Adrenal gland (tissue), 5 donors: ENCODE measurements around the gene SSU72.
"Not testable (repeated sequence)": the region's sequence is repeated elsewhere in the genome, so short reads cannot be mapped to it uniquely, and the experiment has no call there.

Source experiments
- POLR2A ChIP-seq, 2 donors: fragments of 450-650 bp; IDR thresholded peaks; one replicate each; pipeline ENCODE4 v1.6.1; 2017; ENCODE audit warnings: antibody characterized with exemption in 2 of 2, mild to moderate bottlenecking in 2 of 2, moderate library complexity in 1 of 2
- TF ChIP-seq, protein P1 (sequence below), 6 experiments: fragments of 450-650 bp in 4 of 6; fragments of 200-600 bp in 2 of 6; sonication (generic) in 1 of 6; IDR thresholded peaks; 1 replicate in 5 of 6; 2 replicates in 1 of 6; pipeline versions ENCODE4 v1.5.1 to v1.8.0; 2016 to 2021; ENCODE audit warnings: antibody characterized with exemption in 6 of 6, mild to moderate bottlenecking in 2 of 6, moderate library complexity in 1 of 6
- donor health status: DM: no; HTN: no; CAD: no.

DNA sequence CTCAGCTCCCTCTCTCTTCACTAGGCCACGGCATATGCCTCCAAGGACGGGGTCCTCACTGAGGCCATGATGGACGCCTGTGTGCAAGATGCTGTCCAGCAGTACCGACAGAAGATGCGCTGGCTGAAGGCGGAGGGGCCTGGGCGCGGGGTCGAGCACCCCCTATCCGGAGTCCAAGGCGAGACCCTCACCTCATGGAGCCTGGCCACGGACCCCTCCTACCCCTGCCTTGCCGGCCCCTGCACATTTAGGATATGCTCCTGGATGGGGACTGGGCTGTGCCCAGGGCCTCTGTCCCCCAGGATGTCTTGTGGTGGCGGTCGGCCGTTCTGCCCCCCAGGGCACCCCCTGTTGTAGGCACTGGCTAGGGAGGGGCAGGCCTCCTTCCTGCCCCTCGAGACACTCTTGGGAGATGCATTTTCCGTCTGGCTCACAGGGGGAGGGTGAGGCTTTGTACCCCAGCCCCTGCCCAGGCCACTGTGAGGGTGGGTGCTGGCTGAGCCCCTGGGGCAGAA is 79.1 kb downstream of the SSU72 start:
- TF ChIP-seq, protein P1, sequence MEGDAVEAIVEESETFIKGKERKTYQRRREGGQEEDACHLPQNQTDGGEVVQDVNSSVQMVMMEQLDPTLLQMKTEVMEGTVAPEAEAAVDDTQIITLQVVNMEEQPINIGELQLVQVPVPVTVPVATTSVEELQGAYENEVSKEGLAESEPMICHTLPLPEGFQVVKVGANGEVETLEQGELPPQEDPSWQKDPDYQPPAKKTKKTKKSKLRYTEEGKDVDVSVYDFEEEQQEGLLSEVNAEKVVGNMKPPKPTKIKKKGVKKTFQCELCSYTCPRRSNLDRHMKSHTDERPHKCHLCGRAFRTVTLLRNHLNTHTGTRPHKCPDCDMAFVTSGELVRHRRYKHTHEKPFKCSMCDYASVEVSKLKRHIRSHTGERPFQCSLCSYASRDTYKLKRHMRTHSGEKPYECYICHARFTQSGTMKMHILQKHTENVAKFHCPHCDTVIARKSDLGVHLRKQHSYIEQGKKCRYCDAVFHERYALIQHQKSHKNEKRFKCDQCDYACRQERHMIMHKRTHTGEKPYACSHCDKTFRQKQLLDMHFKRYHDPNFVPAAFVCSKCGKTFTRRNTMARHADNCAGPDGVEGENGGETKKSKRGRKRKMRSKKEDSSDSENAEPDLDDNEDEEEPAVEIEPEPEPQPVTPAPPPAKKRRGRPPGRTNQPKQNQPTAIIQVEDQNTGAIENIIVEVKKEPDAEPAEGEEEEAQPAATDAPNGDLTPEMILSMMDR (IDR thresholded peaks at IDR 0.05), result not testable (repeated sequence)
- not testable (repeated sequence) for TF ChIP-seq POLR2A (IDR thresholded peaks at IDR 0.05)
